MM.1S (cell line): ENCODE data around the gene NT5C3A.
"Not testable (repeated sequence)": the region's sequence is repeated elsewhere in the genome, so short reads cannot be mapped to it uniquely, and the experiment has no call there.

Experiments used
- CTCF ChIP-seq: fragments of 300-600 bp; sonication (generic); IDR thresholded peaks from 2 replicates; pipeline ENCODE4 v1.5.1; 2016; ENCODE audit warnings: antibody characterized with exemption, low read length, mixed read lengths
- EZH2 ChIP-seq: fragments of 300-600 bp; sonication (generic); optimal IDR thresholded peaks from 2 replicates; pipeline ENCODE3; 2017; ENCODE audit warnings: low read depth, mild to moderate bottlenecking, antibody characterized with exemption, low read length, mixed read lengths

DNA sequence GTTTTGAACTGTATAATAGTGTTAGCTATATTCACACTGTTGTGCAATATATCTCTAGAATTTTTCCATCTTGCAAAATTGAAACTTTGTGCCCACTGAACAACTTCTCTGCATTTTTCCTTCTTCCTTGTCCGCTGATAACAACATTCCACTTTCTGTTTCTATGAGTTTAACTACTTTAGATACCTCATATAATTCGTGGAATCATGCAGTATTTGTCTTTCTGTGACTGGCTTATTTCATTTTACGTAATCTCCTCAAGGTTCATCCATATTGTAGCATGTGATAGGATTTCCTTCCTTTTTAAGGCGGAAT lies 95.4 kb downstream of the NT5C3A start:
- not testable (repeated sequence) for TF ChIP-seq CTCF, EZH2
